SH-SY5Y (cell line): ENCODE data around the gene IL37.

ENCODE experiments used
- GATA2 ChIP-seq: IDR thresholded peaks from 2 replicates; pipeline ENCODE4 v1.6.1; 2011; ENCODE audit warnings: mild to moderate bottlenecking, low read depth, low read length
- GATA3 ChIP-seq: IDR thresholded peaks from 2 replicates; pipeline ENCODE4 v1.6.1; 2011; ENCODE audit warnings: low read depth, mild to moderate bottlenecking, low read length, moderate library complexity

- TF ChIP-seq GATA2 (no peak), GATA3 (no peak)
Observed at GRCh38 chr2:112880091-112880531, 30.9 kb upstream of the IL37 start.
